Erythroblast (primary cell): ENCODE results near the gene RNF43.
A peak's percentile ranks its signal among the peaks of the same experiment; 100 is the strongest.

Source experiments
- DNase-seq, 2 experiments: peaks; one replicate each; lab custom pipeline; 2025; lab: John Stamatoyannopoulos, UW
- GATA1 ChIP-seq: IDR thresholded peaks from 2 replicates; pipeline ENCODE4 v1.6.1; 2011; ENCODE audit warnings: low read depth, mild to moderate bottlenecking, control low read depth, low read length, moderate library complexity
- POLR2A ChIP-seq: IDR thresholded peaks from 2 replicates; pipeline ENCODE4 v1.6.1; 2011; ENCODE audit warnings: mild to moderate bottlenecking, low read length

The RNF43 gene

DNA sequence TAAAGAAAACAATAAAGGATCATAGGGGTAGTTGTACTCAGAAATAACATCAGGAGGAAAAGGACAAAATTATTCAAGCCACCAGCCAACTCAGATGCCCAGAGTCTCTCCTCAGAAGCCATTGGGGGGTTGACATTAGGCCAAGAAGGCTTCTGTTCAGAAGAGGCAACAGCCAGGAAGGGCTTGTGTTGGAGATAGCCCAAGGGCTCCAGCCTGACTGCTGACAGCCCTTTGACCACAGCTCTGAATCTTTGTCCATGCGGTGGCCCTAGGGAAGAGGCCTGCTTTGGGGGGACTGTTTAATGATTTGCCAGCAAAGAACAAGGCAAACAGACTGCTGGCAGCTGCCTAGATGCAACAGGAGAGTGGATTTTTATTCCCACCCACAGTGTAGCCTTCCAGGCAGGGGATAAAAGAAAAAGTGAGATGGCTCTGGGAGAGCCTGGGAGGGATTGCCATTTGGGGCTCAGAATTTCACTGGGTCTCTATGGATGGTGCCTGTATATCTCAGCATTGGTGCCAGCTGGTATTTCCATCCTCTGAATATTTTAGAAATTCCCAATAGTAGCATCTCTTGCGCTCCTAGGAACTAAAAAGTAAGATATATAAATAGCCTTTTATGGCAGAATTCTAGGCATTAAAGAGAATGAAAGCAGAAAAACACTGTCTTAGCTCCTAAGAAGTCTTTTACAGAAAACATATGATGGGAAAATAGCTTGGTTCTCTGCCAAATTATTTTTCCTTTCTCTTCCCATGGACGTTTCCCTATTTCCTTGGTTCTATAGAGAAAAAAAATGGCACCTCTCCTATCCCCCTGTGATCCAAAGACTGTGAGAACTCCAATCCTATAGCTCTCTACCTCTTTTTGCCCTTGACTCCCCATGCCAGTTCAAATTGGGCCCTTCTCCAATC is 36.0 kb downstream of the RNF43 start:
- no peak for TF ChIP-seq POLR2A
- no peak for TF ChIP-seq GATA1
- DNase-seq = no peak

- no peak for DNase-seq
- TF ChIP-seq POLR2A (no peak), GATA1 (no peak)
These were observed 36.9 kb downstream of the RNF43 start for GRCh38 chr17:58380207-58381123.

GRCh38 chr17:58379511-58379824 is 37.9 kb downstream of the RNF43 start:
- TF ChIP-seq GATA1 (no peak), POLR2A (no peak)
- DNase-seq = peak in 1 of 2 experiments; percentile 35

- TF ChIP-seq GATA1 (no peak), POLR2A (no peak)
- no peak for DNase-seq
These were observed 38.4 kb downstream of the RNF43 start for GRCh38 chr17:58378733-58379510.

GRCh38 chr17:58377661-58378060 is 39.7 kb downstream of the RNF43 start:
- TF ChIP-seq GATA1 (no peak), POLR2A (no peak)
- DNase-seq = no peak

DNA sequence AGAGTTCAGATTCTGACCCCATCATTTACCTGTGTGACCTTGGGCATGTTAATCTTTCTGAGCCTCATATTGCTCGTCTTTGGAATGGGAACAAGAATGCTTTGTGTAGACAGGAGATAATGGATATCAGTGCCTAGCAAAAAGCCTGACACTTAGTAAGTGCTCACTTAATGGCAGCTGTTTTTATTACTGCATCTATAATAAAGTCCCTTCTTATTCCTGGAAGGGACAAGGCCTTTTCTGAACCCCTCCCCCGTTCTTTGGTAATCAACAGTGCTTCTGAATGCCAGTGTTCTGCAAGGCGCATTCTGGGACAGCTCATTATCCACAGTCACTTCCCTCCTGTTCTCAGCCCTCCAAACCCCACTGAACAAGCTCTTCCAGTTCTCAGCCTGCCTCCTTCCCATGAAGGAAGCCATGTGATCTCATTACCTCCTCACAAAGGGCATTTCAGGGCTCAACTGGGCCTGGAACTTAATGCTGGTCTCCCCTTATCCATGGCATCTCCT is 40.2 kb downstream of the RNF43 start:
- no peak for DNase-seq
- TF ChIP-seq POLR2A (no peak), GATA1 (no peak)

- DNase-seq = no peak
- TF ChIP-seq POLR2A (no peak), GATA1 (no peak)
These were observed 40.8 kb downstream of the RNF43 start for GRCh38 chr17:58376472-58377000.

GRCh38 chr17:58375811-58376210 is 41.5 kb downstream of the RNF43 start:
- DNase-seq = no peak
- no peak for TF ChIP-seq GATA1
- TF ChIP-seq POLR2A = no peak

GRCh38 chr17:58375256-58375655 is 42.1 kb downstream of the RNF43 start:
- peak in 1 of 2 experiments; percentile 13 for DNase-seq
- TF ChIP-seq GATA1 = no peak
- no peak for TF ChIP-seq POLR2A

DNA sequence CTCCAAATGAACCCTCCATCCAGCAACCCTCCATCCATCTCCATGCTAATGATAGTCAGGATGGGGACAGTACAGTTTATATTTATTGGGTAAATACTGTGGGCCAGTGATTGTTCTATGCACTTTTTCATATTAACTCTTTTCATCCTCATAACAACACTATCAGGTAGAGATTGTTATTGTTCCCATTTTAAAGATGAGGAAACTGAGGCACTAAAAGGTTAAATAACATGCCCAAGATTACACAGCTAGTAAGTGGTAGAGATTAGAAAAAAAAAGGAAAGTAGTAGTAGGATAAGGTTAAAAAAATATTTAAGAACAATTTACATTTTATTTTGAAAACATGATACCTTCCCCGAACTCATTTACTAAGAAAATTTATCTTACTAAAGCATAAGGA is 43.4 kb downstream of the RNF43 start:
- no peak for TF ChIP-seq POLR2A
- no peak for TF ChIP-seq GATA1
- no peak for DNase-seq

GRCh38 chr17:58373003-58373402 is 44.3 kb downstream of the RNF43 start:
- TF ChIP-seq POLR2A (no peak), GATA1 (no peak)
- no peak for DNase-seq

DNA sequence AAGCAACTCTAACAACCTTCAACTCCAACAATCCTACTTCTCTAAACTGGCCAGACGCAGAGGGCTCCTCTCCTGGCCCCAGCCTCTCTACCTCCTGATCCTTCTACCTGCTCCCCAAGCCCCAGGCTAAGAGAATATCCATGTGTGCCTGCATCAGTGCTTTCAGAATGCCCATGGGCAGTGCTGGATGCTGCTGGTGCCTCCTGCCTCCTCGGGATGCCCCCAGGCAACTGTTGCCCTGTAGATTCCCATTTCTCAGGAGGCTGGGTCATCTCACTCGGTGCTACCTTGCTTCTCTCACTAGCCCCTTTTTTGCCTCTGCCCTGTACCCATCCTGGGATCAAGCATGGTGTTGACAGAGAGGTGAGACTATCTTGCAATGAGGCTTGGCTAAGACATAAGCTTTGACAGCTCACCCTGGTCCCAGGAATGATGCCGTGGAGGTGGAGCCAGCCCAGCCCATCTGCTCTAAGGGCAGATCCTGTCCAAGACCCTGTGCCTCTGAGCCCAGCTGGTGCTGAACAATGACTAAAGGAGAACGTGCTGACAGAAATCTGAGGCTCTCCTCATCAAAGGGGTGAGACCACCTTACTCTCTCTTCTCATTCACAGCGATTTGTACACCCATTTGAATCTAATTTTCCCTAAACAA is 45.9 kb downstream of the RNF43 start:
- no peak for DNase-seq
- TF ChIP-seq POLR2A = no peak
- no peak for TF ChIP-seq GATA1

DNA sequence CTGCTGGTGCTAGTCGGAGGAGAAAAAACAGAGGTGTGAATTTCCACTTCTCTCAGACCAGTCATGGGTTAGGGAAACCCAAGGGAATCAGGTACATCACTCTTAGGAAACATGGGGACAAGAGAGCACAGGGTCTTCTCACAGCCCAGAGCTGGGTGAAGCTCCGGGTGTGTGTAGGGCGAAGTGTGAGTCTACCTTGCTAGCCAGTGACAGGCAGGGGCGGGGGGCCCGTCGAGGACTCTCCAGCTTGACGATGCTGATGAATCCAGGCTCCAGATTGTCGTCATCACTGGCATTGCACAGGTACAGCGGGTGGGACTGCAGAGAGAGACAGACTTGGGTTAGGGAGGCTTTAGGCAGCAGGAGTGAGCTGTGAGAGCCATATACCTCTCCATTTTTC is 46.6 kb downstream of the RNF43 start:
- no peak for TF ChIP-seq GATA1
- no peak for TF ChIP-seq POLR2A
- DNase-seq = no peak
